ENCODE measurements around the gene KRT31. TPM values are rescaled to one million over a fixed set of nuclear protein-coding genes. Genes with fewer than 3 reads are reported as not detected.

KRT31 gene
- total RNA-seq, 2 donors from 2014 or later = not detected

GRCh38 chr17:41413982-41414381 lies 16.6 kb upstream of the KRT31 start:
- ATAC-seq (no peak), DNase-seq (no peak)
- TF ChIP-seq CTCF (IDR thresholded peaks at IDR 0.05) (no peak), POLR2A (IDR thresholded peaks at IDR 0.05) (no peak)
- no peaks in the 10 kb centered on the region for H3K4me1 ChIP-seq
- intact Hi-C loops (cut with DNase I) = no loop called here
- H3K36me3 ChIP-seq (replicated peaks in 1 of 2; ENCODE audit: insufficient read depth in 1 of 2, low read depth in 2 of 2) = no peaks in the 10 kb centered on the region
- H3K27ac ChIP-seq = no peak overlapping the region
- WGBS, 2 donors = 77 to 78% methylated on average over 2 of the region's 2 CpGs
- no peaks in the 10 kb centered on the region for H3K27me3 ChIP-seq
- no peak overlapping the region for H3K4me3 ChIP-seq
- H3K9me3 ChIP-seq = no peaks in the 10 kb centered on the region

- Histone ChIP-seq H3K36me3 (replicated peaks in 1 of 2; ENCODE audit: insufficient read depth in 1 of 2, low read depth in 2 of 2) (no peaks in the 10 kb centered on the region), H3K4me1 (no peaks in the 10 kb centered on the region), H3K9me3 (no peaks in the 10 kb centered on the region), H3K4me3 (no peak overlapping the region), H3K27ac (no peak overlapping the region), H3K27me3 (no peaks in the 10 kb centered on the region)
- no peak for DNase-seq
- ATAC-seq = no peak
- TF ChIP-seq POLR2A (IDR thresholded peaks at IDR 0.05) = no peak
- TF ChIP-seq CTCF (IDR thresholded peaks at IDR 0.05) = no peak
- intact Hi-C loops (cut with DNase I) = no loop called here
- 47 to 60% methylated on average over 5 of the region's 5 CpGs for WGBS, 2 donors
These were observed 16.0 kb upstream of the KRT31 start for GRCh38 chr17:41413353-41413957.

GRCh38 chr17:41411072-41411840 lies 13.8 kb upstream of the KRT31 start:
- Histone ChIP-seq H3K4me1 (no peaks in the 10 kb centered on the region), H3K4me3 (no peak overlapping the region), H3K27me3 (no peaks in the 10 kb centered on the region), H3K36me3 (replicated peaks in 1 of 2; ENCODE audit: insufficient read depth in 1 of 2, low read depth in 2 of 2) (no peaks in the 10 kb centered on the region), H3K27ac (no peak overlapping the region), H3K9me3 (no peaks in the 10 kb centered on the region)
- 84 to 89% methylated on average over 15 to 20 of the region's 20 CpGs for WGBS, 2 donors
- ATAC-seq (no peak), DNase-seq (no peak)
- TF ChIP-seq POLR2A (IDR thresholded peaks at IDR 0.05) (no peak), CTCF (IDR thresholded peaks at IDR 0.05) (no peak)
- intact Hi-C loops (cut with DNase I) = no loop called here

- DNase-seq (no peak), ATAC-seq (no peak)
- intact Hi-C loops (cut with DNase I) = no loop called here
- Histone ChIP-seq H3K4me3 (no peak overlapping the region), H3K36me3 (replicated peaks in 1 of 2; ENCODE audit: insufficient read depth in 1 of 2, low read depth in 2 of 2) (no peaks in the 10 kb centered on the region), H3K4me1 (no peaks in the 10 kb centered on the region), H3K27me3 (no peaks in the 10 kb centered on the region), H3K9me3 (no peaks in the 10 kb centered on the region), H3K27ac (no peak overlapping the region)
- TF ChIP-seq POLR2A (IDR thresholded peaks at IDR 0.05) (no peak), CTCF (IDR thresholded peaks at IDR 0.05) (no peak)
- 80 to 88% methylated on average over 10 of the region's 10 CpGs for WGBS, 2 donors
These were observed 9.8 kb upstream of the KRT31 start for GRCh38 chr17:41407226-41407625.

DNA sequence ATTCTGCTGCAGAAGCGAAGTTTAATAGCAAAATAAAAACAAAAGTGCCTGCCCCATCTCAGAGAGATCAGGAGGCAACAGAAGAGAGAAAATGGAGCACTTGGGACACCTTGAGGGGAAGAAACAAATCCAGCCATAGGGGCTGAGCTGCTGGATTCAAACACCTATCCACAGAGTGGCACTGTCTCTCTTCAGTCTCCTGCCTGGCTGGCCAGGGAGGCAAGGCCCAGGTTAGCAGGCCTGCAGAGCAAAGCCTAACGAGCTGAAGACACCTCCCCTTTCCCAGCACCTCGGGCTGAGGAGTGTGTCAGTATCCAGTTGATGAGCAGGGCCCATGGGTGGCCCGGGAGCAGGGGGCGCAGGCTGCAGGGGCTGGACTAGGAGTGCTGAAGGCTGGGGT lies 8.8 kb upstream of the KRT31 start:
- WGBS, 2 donors = 52 to 68% methylated on average over 5 of the region's 5 CpGs
- no peak for ATAC-seq

More for the DNA sequence above, 8.8 kb upstream of the KRT31 start:
- Histone ChIP-seq H3K36me3 (replicated peaks in 1 of 2; ENCODE audit: insufficient read depth in 1 of 2, low read depth in 2 of 2) (no peaks in the 10 kb centered on the region), H3K4me1 (no peaks in the 10 kb centered on the region), H3K27me3 (no peaks in the 10 kb centered on the region), H3K27ac (no peak overlapping the region), H3K4me3 (no peak overlapping the region), H3K9me3 (no peaks in the 10 kb centered on the region)
- intact Hi-C loops (cut with DNase I) = no loop called here
- TF ChIP-seq CTCF (IDR thresholded peaks at IDR 0.05) (no peak), POLR2A (IDR thresholded peaks at IDR 0.05) (no peak)
- no peak for DNase-seq

Data from body of pancreas (tissue), 4 donors.